Kidney capillary endothelial cell (primary cell): ENCODE results near the gene NEUROG2.
"Not testable (repeated sequence)": the region's sequence is repeated elsewhere in the genome, so short reads cannot be mapped to it uniquely, and the experiment has no call there.

Source experiments
- DNase-seq: peaks from one replicate; pipeline ENCODE4 v3.0.0-alpha.2; 2018; ENCODE audit warnings: low spot score

NEUROG2 gene

DNA sequence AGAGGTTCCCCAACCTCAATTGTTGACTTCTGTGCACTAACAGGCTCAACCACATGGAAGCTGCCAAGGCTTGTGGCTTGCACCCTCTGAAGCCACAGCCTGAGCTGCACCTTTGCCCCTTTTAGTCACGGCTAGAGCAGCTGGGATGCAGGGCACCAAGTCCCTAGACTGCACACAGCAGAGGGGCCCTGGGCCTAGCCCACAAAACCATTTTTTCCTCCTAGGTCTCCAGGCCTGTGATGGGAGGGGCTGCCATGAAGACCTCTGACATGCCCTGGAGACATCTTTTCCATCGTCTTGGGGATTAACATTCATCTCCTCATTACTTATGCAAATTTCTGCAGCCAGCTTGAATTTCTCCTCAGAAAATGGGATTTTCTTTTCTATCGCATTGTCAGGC is 25.2 kb downstream of the NEUROG2 start:
- not testable (repeated sequence) for DNase-seq

DNA sequence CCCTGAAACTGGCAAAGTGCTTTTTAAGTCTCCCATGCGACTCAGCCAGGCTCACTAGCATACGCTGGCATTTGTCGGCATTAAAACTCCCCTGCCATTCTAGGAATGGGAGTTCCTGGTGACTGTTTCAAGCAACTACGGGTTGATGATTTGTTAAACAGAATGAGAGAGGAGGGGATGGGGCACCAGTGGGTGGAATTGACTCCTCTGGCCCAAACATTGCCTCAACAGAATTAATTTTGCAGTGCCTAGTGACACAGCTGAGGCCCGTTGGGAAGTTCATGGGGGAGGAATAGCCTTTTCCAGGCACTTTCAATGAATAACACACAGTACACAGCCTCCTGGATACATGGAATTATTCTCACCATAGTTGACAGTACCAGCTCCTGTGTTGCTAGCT is 30.1 kb downstream of the NEUROG2 start:
- DNase-seq = no peak

DNA sequence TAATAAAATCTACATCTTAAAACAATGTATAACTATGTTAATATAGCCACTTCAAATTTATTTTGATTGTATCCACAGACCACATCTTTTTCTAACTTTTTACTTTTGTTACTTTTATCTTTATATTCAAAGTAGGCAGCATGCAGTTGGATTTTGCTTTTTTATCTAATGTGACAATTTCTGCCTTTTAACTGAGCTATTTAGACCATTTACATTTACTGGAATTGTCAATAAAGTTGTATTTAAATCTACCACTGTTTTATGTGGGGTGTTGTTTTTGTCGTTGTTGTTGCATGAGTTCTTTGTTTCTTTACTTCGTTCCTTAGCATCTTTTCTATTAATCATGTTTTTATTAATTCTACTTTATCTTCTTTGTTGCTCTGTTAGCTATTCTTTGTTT is 42.0 kb downstream of the NEUROG2 start:
- no peak for DNase-seq

DNA sequence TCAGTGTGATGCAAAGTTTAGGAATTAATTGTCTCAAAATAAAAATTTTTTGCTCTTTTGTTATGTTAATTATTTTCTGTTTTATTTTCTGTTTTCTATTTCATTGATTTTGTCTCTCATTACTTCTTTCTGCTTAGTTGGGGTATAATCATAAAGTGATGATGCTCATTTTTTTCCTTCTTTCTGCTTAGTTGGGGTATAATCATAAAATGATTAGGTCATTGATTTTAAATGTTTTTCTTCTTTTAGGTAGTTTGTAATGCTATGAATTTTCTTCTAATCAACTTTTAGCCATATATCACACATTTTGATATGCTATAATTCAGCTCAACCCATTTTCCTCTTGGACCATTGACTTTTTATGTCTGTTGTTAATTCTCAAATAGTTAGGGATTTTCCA is 43.7 kb downstream of the NEUROG2 start:
- DNase-seq = no peak
